Upper lobe of right lung (tissue), 1 donor: ENCODE data around the gene ENTPD3. TPM values are rescaled to one million over a fixed set of nuclear protein-coding genes. Genes with fewer than 3 reads are reported as not detected.
"Not testable (repeated sequence)": the region's sequence is repeated elsewhere in the genome, so short reads cannot be mapped to it uniquely, and the experiment has no call there.

Experiments used
- ATAC-seq: fragments of 200-7000 bp; cut with Tn5 transposase; one replicate; pipeline ENCODE4 v1.9.1; 2020; ENCODE audit warnings: mild to moderate bottlenecking, moderate library complexity
- DNase-seq: peaks from one replicate; pipeline ENCODE4 v3.0.0-alpha.2; 2020
- H3K27ac ChIP-seq: fragments of 200-600 bp; one replicate; pipeline ENCODE4 v1.8.0; 2022
- H3K27me3 ChIP-seq: fragments of 200-600 bp; one replicate; pipeline ENCODE4 v1.8.0; 2022; ENCODE audit warnings: mild to moderate bottlenecking
- H3K36me3 ChIP-seq: fragments of 200-600 bp; one replicate; pipeline ENCODE4 v1.8.0; 2022
- H3K4me1 ChIP-seq: fragments of 200-600 bp; one replicate; pipeline ENCODE4 v1.8.0; 2022
- H3K4me3 ChIP-seq: fragments of 200-600 bp; one replicate; pipeline ENCODE4 v1.8.0; 2022; ENCODE audit warnings: mild to moderate bottlenecking
- H3K9me3 ChIP-seq: fragments of 200-600 bp; one replicate; pipeline ENCODE4 v1.8.0; 2022
- intact Hi-C: fragments of 100-400 bp; cut with DNase I; formaldehyde crosslinking; loops from one replicate; pipeline ENCODE4 v1.11.0; 2022
- total RNA-seq: library from RNA; stranded (reverse); fragmentation: NEBNext Ultra II Directional; extraction: Animal tissue kit (Norgen Biotek cat#: 25700); gene quantifications from one replicate; pipeline ENCODE4 v1.2.1, GENCODE V29; 2021
- TF ChIP-seq, protein P1 (sequence below): fragments of 200-600 bp; IDR thresholded peaks from one replicate; pipeline ENCODE4 v1.8.0; 2022; ENCODE audit warnings: antibody characterized with exemption
- donor health status: DM: no; HTN: yes; CAD: no; lungs with severe emphysema.

ENTPD3 gene
- total RNA-seq, 1 donor from 2014 or later, result 3.7 TPM

GRCh38 chr3:40455328-40455727 lies 68.3 kb downstream of the ENTPD3 start:
- ATAC-seq (no peak), DNase-seq (no peak)
- no peak overlapping the region for H3K4me3 ChIP-seq
- TF ChIP-seq, protein P1, sequence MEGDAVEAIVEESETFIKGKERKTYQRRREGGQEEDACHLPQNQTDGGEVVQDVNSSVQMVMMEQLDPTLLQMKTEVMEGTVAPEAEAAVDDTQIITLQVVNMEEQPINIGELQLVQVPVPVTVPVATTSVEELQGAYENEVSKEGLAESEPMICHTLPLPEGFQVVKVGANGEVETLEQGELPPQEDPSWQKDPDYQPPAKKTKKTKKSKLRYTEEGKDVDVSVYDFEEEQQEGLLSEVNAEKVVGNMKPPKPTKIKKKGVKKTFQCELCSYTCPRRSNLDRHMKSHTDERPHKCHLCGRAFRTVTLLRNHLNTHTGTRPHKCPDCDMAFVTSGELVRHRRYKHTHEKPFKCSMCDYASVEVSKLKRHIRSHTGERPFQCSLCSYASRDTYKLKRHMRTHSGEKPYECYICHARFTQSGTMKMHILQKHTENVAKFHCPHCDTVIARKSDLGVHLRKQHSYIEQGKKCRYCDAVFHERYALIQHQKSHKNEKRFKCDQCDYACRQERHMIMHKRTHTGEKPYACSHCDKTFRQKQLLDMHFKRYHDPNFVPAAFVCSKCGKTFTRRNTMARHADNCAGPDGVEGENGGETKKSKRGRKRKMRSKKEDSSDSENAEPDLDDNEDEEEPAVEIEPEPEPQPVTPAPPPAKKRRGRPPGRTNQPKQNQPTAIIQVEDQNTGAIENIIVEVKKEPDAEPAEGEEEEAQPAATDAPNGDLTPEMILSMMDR, result no peak
- intact Hi-C loops, result no loop called here
- no peak overlapping the region for H3K27ac ChIP-seq
- no peaks in the 10 kb centered on the region for H3K9me3 ChIP-seq
- H3K36me3 ChIP-seq, result peaks cover 31% of the 10 kb centered on the region
- peaks cover 28% of the 10 kb centered on the region for H3K4me1 ChIP-seq
- H3K27me3 ChIP-seq, result no peaks in the 10 kb centered on the region

- ATAC-seq (no peak), DNase-seq (no peak)
- H3K27ac ChIP-seq, result peak overlapping the region; percentile 94
- peak overlapping the region; percentile 97 for H3K4me3 ChIP-seq
- peaks cover 36% of the 10 kb centered on the region for H3K36me3 ChIP-seq
- H3K4me1 ChIP-seq, result peaks cover 28% of the 10 kb centered on the region
- TF ChIP-seq, protein P1, result no peak
- H3K27me3 ChIP-seq, result no peaks in the 10 kb centered on the region
- H3K9me3 ChIP-seq, result no peaks in the 10 kb centered on the region
- intact Hi-C loops, result no loop called here
Observed at GRCh38 chr3:40456279-40456939, 69.4 kb downstream of the ENTPD3 start.

- Histone ChIP-seq H3K27ac (peak within 1 kb of the TSS; percentile 94), H3K27me3 (no peaks in the 10 kb centered on the region), H3K4me1 (peaks cover 24% of the 10 kb centered on the region), H3K36me3 (peaks cover 44% of the 10 kb centered on the region), H3K9me3 (no peaks in the 10 kb centered on the region), H3K4me3 (peak within 1 kb of the TSS; percentile 97)
- peak; percentile 98 for DNase-seq
- ATAC-seq, result peak; percentile 93
- TF ChIP-seq, protein P1, result no peak
- intact Hi-C loops, result no loop called here
Observed at GRCh38 chr3:40456940-40457823, 70.2 kb downstream of the ENTPD3 start, which contains the start of gene RPL14. RPL14 (plus strand) TSS chr3:40457339; CDS start chr3:40457472, 133 bp downstream.

- DNase-seq (no peak), ATAC-seq (no peak)
- intact Hi-C loops, result no loop called here
- TF ChIP-seq, protein P1, result no peak
- Histone ChIP-seq H3K4me3 (peak overlapping the region; percentile 97), H3K27me3 (no peaks in the 10 kb centered on the region), H3K27ac (no peak overlapping the region), H3K36me3 (peaks cover 57% of the 10 kb centered on the region), H3K9me3 (no peaks in the 10 kb centered on the region), H3K4me1 (peaks cover 23% of the 10 kb centered on the region)
Observed at GRCh38 chr3:40458473-40458872, 71.5 kb downstream of the ENTPD3 start.

DNA sequence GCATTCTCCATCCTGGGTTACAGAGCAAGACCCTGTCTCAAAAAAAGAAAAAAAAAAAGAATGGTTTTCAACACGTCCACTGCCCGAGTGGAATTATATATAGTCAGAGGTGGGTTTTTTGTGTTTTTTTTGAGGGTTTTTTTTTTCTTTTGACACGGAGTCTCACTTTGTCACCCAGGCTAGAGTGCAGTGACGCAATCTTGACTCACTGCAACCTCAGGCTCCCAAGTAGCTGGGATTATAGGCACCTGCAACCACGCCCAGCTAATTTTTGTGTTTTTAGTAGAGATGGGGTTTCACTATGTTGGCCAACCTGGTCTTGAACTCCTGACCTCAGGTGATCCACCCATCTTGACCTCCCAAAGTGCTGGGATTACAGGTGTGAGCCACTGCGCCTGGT lies 73.5 kb downstream of the ENTPD3 start:
- not testable (repeated sequence) for ATAC-seq, H3K9me3 ChIP-seq

GRCh38 chr3:40461161-40461560 lies 74.2 kb downstream of the ENTPD3 start:
- intact Hi-C loops, result no loop called here
- Histone ChIP-seq H3K4me3 (no peak overlapping the region), H3K36me3 (peaks cover 74% of the 10 kb centered on the region), H3K27me3 (no peaks in the 10 kb centered on the region), H3K4me1 (peaks cover 17% of the 10 kb centered on the region), H3K27ac (no peak overlapping the region), H3K9me3 (no peaks in the 10 kb centered on the region)
- DNase-seq (no peak), ATAC-seq (no peak)
- TF ChIP-seq, protein P1, result no peak

More for the DNA sequence above, 73.5 kb downstream of the ENTPD3 start:
- H3K27me3 ChIP-seq, H3K27ac ChIP-seq, intact Hi-C loops, H3K4me3 ChIP-seq, DNase-seq: not testable (repeated sequence)
- peaks cover 17% of the 10 kb centered on the region for H3K4me1 ChIP-seq
- H3K36me3 ChIP-seq, result peaks cover 74% of the 10 kb centered on the region

DNA sequence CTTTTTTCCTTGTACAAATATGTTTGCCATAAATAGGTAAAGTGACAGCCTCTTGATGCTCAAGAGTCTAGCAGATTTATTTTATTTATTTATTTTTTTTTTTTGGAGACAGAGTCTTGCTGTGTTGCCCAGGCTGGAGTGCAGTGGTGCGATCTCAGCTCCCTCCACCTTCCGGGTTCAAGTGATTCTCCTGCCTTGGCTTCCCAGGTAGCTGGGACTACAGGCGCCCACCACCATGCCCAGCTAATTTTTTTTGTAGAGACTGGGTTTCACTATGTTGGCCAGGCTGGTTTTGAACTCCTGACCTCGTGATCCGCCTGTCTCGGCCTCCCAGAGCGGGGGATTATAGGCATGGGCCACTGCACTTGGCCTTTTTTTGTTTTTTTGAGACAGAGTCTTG lies 75.9 kb downstream of the ENTPD3 start:
- DNase-seq, intact Hi-C loops, H3K4me3 ChIP-seq, ATAC-seq, H3K9me3 ChIP-seq, H3K27ac ChIP-seq, H3K27me3 ChIP-seq: not testable (repeated sequence)
- Histone ChIP-seq H3K36me3 (peaks cover 82% of the 10 kb centered on the region), H3K4me1 (peaks cover 16% of the 10 kb centered on the region)
